Coronary artery (tissue), 2 donors: ENCODE results near the gene LAYN.

Source experiments
- DNase-seq: peaks from one replicate; pipeline ENCODE4 v3.0.0-alpha.2; 2017; ENCODE audit warnings: low spot score
- H3K27ac ChIP-seq, 2 donors: fragments of 200-600 bp; sonication (generic); one replicate each; pipeline ENCODE4 v1.5.1; 2016 to 2019
- H3K4me3 ChIP-seq: fragments of 200-600 bp; sonication (generic); 2 replicates; pipeline ENCODE4 v1.5.1; 2016; ENCODE audit warnings: mild to moderate bottlenecking, moderate library complexity
- CTCF ChIP-seq: fragments of 200-600 bp; sonication (generic); IDR thresholded peaks from one replicate; pipeline ENCODE4 v1.5.1; 2019; ENCODE audit warnings: antibody characterized with exemption

Gene LAYN

GRCh38 chr11:111549196-111549868 is 8.8 kb downstream of the LAYN start:
- Histone ChIP-seq H3K4me3 (no peak overlapping the region), H3K27ac (no peak overlapping the region)
- TF ChIP-seq CTCF, result no peak
- DNase-seq, result no peak

DNA sequence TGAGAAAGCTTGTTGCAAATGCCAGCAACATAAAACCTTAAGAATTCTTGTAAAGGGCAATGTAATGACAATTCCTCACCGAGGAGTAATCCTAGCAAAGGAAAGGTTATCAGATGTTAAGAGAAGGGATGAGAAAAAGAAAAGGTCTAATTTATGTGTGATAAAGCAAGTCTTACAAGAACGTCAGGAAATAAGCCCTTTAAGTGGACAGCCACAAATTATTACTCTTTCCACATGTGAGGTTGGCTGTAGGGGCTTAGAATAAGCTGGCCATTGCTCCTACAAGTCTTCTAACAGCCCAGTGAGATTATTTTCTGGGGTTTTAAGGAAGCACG is 9.3 kb downstream of the LAYN start:
- DNase-seq, result no peak
- no peak overlapping the region for H3K27ac ChIP-seq
- H3K4me3 ChIP-seq, result no peak overlapping the region
- TF ChIP-seq CTCF, result no peak

DNA sequence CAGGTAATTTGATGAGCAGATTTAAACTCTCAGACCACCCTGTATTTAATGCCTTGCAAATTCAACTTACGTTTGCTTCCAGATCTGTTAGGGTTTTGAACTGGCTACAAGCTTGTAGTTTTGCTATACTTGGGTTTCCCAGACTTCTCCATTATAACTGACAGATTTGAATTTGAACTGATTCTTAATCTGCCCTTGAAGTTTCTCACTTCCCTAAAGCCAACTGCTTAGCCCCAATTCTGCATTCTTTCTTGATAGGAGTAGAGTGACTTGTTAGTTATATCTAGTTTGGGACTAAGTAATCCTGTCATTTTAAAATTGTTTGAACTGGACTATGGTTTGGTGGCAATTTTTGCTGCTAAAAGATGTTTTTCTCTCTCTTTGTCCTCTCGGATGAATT is 9.7 kb downstream of the LAYN start:
- TF ChIP-seq CTCF, result no peak
- Histone ChIP-seq H3K27ac (no peak overlapping the region), H3K4me3 (no peak overlapping the region)
- no peak for DNase-seq

GRCh38 chr11:111554532-111554931 is 14.0 kb downstream of the LAYN start:
- TF ChIP-seq CTCF, result no peak
- no peak overlapping the region for H3K4me3 ChIP-seq
- DNase-seq, result no peak
- H3K27ac ChIP-seq, result no peak overlapping the region

- no peak overlapping the region for H3K27ac ChIP-seq
- no peak overlapping the region for H3K4me3 ChIP-seq
- no peak for DNase-seq
- TF ChIP-seq CTCF, result no peak
These were observed 14.7 kb downstream of the LAYN start for GRCh38 chr11:111555255-111555654.

DNA sequence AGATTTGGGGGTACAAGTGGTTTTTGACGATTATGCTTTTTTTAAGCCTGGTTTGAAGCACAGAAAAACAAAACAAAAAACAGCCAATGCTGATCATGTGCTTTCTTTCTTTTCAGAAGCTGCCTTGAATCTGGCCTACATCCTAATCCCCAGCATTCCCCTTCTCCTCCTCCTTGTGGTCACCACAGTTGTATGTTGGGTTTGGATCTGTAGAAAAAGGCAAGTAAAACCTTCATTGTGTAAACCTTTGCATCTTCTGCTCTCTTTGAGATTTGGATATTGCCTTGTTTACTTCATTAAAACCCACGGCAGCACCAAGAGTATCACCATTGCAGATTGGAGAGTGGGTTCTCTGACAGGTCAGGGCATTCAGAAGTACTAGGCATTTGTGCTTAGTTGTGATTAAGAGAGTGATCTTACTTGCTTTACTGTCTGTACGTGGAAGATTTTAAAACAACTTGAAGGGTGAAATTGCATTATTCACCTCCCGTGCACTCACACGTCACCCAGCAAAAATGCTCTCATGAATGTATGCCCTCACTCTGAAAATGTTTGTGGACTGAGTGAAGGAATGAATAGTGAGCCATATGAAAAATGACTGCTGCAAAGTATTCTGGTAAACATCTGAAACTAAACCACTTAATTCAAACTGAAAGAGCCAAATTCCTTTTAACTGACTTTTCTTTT is 17.0 kb downstream of the LAYN start:
- TF ChIP-seq CTCF, result no peak
- peak overlapping the region in 1 of 2 donors; percentile 71 for H3K27ac ChIP-seq

More for the DNA sequence above, 17.0 kb downstream of the LAYN start:
- H3K4me3 ChIP-seq, result no peak overlapping the region
- no peak for DNase-seq
